Measurements from ENCODE around the gene OPRM1. TPM values are rescaled to one million over a fixed set of nuclear protein-coding genes. Genes with fewer than 3 reads are reported as not detected.
A peak's percentile ranks its signal among the peaks of the same experiment; 100 is the strongest.

The OPRM1 gene
- total RNA-seq, 1 donor from 2014 or later, result not detected

DNA sequence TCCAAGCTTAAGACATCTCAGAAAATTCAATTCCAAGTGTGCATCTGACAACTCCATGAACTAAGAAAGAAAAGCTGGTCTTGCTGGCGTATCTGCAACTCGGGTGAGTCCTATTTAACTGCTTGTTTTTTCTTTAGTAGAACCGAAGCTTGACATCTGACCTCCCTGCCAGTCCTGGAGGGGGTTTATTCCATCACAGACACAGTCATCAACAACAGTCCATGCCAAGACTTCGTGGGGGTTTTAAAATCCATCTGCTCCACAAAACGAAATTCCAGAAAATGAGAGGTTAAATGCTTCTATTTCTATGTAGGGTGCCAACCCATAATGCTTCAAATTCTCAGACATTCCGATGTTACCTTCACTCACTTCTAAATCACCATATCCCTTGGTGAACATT lies 183.7 kb downstream of the OPRM1 start:
- Histone ChIP-seq H3K27ac (no peak overlapping the region), H3K27me3 (no peaks in the 10 kb centered on the region), H3K36me3 (no peaks in the 10 kb centered on the region), H3K4me1 (no peaks in the 10 kb centered on the region), H3K9me3 (no peaks in the 10 kb centered on the region), H3K4me3 (no peak overlapping the region)
- TF ChIP-seq CTCF (IDR thresholded peaks at IDR 0.05), result no peak
- DNase-seq (no peak), ATAC-seq (no peak)
- intact Hi-C loops (cut with DNase I), result no loop called here

DNA sequence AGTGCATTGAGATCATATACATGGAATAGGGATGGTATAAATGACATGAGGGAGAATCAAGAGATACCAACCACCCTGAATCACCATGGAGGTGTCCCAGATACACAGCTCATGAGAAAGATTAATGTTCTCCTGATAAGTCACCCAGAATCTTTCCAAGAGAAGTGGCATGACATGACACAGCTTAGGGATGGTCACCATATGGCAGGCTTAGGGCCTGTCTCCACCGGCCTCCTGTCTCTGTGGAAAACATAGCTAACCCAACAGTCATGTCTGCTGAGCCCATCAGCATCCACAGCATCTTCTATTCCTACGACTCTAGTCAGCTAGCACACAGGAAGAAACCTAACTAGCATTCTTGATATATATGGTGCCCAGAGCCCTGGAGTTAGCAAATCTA lies 184.3 kb downstream of the OPRM1 start:
- DNase-seq (no peak), ATAC-seq (no peak)
- intact Hi-C loops (cut with DNase I), result no loop called here
- no peaks in the 10 kb centered on the region for H3K4me1 ChIP-seq
- H3K36me3 ChIP-seq, result no peaks in the 10 kb centered on the region
- no peak for TF ChIP-seq CTCF (IDR thresholded peaks at IDR 0.05)
- H3K27ac ChIP-seq, result no peak overlapping the region
- H3K9me3 ChIP-seq, result no peaks in the 10 kb centered on the region
- H3K27me3 ChIP-seq, result no peaks in the 10 kb centered on the region
- no peak overlapping the region for H3K4me3 ChIP-seq

DNA sequence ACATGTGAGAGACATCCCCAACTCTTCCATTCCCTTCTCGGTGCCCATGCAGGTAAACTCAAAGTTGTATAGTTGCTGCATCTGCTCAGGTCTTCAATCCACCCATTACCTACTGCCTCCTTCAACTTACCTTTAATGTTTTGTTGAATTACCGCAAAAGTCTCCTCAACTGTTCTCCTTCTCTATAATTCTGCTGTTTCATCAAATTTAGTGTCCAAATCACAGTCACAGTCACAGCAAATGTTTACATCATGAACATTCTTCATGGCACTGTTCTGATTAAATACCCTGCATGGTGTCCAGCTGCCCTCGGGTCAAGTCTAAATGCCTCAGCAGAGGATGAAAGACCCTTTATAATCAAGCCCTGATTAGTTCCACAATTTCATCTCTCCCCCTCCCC lies 187.4 kb downstream of the OPRM1 start:
- no peak for TF ChIP-seq CTCF (IDR thresholded peaks at IDR 0.05)
- intact Hi-C loops (cut with DNase I), result no loop called here
- ATAC-seq (no peak), DNase-seq (no peak)
- Histone ChIP-seq H3K4me1 (no peaks in the 10 kb centered on the region), H3K27ac (no peak overlapping the region), H3K9me3 (no peaks in the 10 kb centered on the region), H3K36me3 (no peaks in the 10 kb centered on the region), H3K4me3 (no peak overlapping the region), H3K27me3 (no peaks in the 10 kb centered on the region)

DNA sequence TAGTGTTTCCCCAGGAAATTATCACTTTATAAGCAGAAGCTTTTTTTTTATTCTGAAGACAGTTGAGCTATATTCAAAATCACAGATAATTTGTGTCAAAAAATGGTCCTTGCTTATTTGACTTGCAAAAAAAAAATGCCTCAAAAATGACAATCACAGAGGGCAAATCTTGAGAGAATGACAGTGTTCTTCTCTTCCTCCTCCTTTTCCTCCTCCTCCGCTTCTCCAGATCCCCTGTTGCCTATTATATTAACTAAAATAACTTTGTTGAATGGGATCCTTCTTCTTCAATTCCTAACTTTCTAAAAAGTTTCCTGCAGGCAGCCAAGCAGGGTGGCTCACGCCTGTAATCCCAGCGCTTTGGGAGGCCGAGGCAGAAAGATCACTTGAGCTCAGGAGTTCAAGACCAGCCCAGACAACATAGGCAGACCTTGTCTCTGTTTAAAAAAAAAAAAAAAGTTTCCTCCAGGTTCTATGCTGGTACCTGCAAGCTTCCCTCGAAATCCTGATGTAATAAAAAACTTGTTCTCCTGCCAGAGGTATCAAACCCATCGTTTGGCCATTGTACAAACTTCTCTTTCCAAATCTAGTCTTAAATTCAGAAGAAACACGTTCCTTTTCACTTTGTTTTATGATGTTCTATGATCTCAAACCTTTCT lies 189.0 kb downstream of the OPRM1 start:
- Histone ChIP-seq H3K9me3 (no peaks in the 10 kb centered on the region), H3K27ac (no peak overlapping the region), H3K36me3 (no peaks in the 10 kb centered on the region), H3K4me3 (no peak overlapping the region), H3K27me3 (no peaks in the 10 kb centered on the region), H3K4me1 (no peaks in the 10 kb centered on the region)
- ATAC-seq (no peak), DNase-seq (no peak)
- TF ChIP-seq CTCF (IDR thresholded peaks at IDR 0.05), result no peak
- intact Hi-C loops (cut with DNase I), result no loop called here

- Histone ChIP-seq H3K27ac (no peak overlapping the region), H3K27me3 (no peaks in the 10 kb centered on the region), H3K4me1 (no peaks in the 10 kb centered on the region), H3K9me3 (no peaks in the 10 kb centered on the region), H3K36me3 (no peaks in the 10 kb centered on the region), H3K4me3 (no peak overlapping the region)
- intact Hi-C loops (cut with DNase I), result no loop called here
- DNase-seq, result no peak
- no peak for TF ChIP-seq CTCF (IDR thresholded peaks at IDR 0.05)
- no peak for ATAC-seq
These were observed 189.5 kb downstream of the OPRM1 start for GRCh38 chr6:154228521-154228905.

GRCh38 chr6:154229786-154230185 lies 190.7 kb downstream of the OPRM1 start:
- Histone ChIP-seq H3K9me3 (no peaks in the 10 kb centered on the region), H3K36me3 (no peaks in the 10 kb centered on the region), H3K27ac (no peak overlapping the region), H3K4me1 (no peaks in the 10 kb centered on the region), H3K4me3 (no peak overlapping the region), H3K27me3 (no peaks in the 10 kb centered on the region)
- intact Hi-C loops (cut with DNase I), result no loop called here
- TF ChIP-seq CTCF (IDR thresholded peaks at IDR 0.05), result no peak
- DNase-seq, result no peak
- ATAC-seq, result peak; percentile 59
